Keratinocyte (primary cell): ENCODE measurements around the gene LYZL4.

Experiments used
- EZH2 ChIP-seq: IDR thresholded peaks from one replicate; pipeline ENCODE4 v1.6.1; 2012; ENCODE audit warnings: inconsistent platforms, mild to moderate bottlenecking, low read length, moderate library complexity
- TF ChIP-seq, protein P1 (sequence below), 3 experiments: IDR thresholded peaks in 1 of 3; conservative IDR thresholded peaks in 1 of 3; optimal IDR thresholded peaks in 1 of 3; 2 replicates in 2 of 3; 3 replicates in 1 of 3; pipeline versions ENCODE3 to v1.5.1; 2011; ENCODE audit warnings: low read length in 3 of 3, mild to moderate bottlenecking in 3 of 3, moderate library complexity in 2 of 3, control low read depth in 1 of 3, inconsistent platforms in 1 of 3; ENCODE audit not compliant: insufficient read depth in 2 of 3; ENCODE audit errors: extremely low read depth in 1 of 3

DNA sequence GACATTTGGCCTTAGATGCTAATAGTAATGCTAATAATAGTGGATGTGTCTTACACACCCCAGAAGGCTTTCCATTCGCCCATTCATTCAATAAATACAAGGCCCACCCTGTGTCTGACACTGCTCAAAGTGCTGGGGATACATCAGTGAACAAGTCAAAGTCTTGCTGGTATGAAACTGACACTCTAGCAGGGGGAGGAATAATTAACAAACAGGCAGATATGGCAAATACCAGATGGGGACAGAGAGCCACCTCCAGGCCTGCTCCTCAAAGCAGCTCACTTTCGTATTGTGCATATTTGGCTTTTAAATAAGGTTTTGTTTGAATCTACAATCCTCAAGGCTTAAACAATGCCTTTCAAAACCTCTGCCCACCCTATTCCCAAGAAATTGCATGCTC, 28.3 kb upstream of the LYZL4 start:
- no peak for TF ChIP-seq EZH2
- TF ChIP-seq, protein P1, sequence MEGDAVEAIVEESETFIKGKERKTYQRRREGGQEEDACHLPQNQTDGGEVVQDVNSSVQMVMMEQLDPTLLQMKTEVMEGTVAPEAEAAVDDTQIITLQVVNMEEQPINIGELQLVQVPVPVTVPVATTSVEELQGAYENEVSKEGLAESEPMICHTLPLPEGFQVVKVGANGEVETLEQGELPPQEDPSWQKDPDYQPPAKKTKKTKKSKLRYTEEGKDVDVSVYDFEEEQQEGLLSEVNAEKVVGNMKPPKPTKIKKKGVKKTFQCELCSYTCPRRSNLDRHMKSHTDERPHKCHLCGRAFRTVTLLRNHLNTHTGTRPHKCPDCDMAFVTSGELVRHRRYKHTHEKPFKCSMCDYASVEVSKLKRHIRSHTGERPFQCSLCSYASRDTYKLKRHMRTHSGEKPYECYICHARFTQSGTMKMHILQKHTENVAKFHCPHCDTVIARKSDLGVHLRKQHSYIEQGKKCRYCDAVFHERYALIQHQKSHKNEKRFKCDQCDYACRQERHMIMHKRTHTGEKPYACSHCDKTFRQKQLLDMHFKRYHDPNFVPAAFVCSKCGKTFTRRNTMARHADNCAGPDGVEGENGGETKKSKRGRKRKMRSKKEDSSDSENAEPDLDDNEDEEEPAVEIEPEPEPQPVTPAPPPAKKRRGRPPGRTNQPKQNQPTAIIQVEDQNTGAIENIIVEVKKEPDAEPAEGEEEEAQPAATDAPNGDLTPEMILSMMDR (optimal IDR thresholded peaks at IDR 0.05 in 1 of 3, IDR thresholded peaks at IDR 0.05 in 1 of 3, conservative IDR thresholded peaks at IDR 0.05 in 1 of 3; ENCODE audit: extremely low read depth in 1 of 3, insufficient read depth in 2 of 3, low read length in 3 of 3) = peak in 1 of 3 experiments; percentile 9
